Measurements from ENCODE around the gene ADGRA1. TPM values are rescaled to one million over a fixed set of nuclear protein-coding genes. Genes with fewer than 3 reads are reported as not detected.

The ADGRA1 gene
- total and polyA plus RNA-seq, 2 experiments from 2014 or later: not detected

GRCh38 chr10:133176546-133176945 is 88.8 kb downstream of the ADGRA1 start:
- Histone ChIP-seq H3K4me1 (ENCODE audit: insufficient read depth) (no peaks in the 10 kb centered on the region), H3K36me3 (ENCODE audit: low read depth) (no peaks in the 10 kb centered on the region), H3K4me2 (ENCODE audit: unreplicated experiment) (no peak overlapping the region), H4K20me1 (ENCODE audit: insufficient read depth) (no peaks in the 10 kb centered on the region), H3K27ac (no peak overlapping the region), H3K79me2 (ENCODE audit: insufficient read depth) (no peaks in the 10 kb centered on the region), H3K27me3 (replicated peaks; ENCODE audit: insufficient read depth) (0 out of 2 replicates have a peak, but pooled peaks cover 7% of the 10 kb centered on the region), H2AFZ (no peak overlapping the region), H3K4me3 (no peak overlapping the region), H3K9me2 (ENCODE audit: insufficient read depth) (no peaks in the 10 kb centered on the region), H3K9ac (no peak overlapping the region), H3K9me3 (ENCODE audit: low read depth) (no peaks in the 10 kb centered on the region), H3F3A (ENCODE audit: insufficient read depth) (peaks cover 8% of the 10 kb centered on the region)
- no peak for TF ChIP-seq EZH2 (IDR thresholded peaks at IDR 0.05; ENCODE audit: insufficient read depth, poor library complexity, severe bottlenecking)
- no peak for TF ChIP-seq EZH2phosphoT487 (IDR thresholded peaks at IDR 0.05; ENCODE audit: insufficient read depth, low read depth)
- no peak for DNase-seq
- in situ Hi-C loops (cut with MboI): no loop called here
- 63 to 67% methylated on average over 4 of the region's 4 CpGs for WGBS, 2 experiments (ENCODE audit: low coverage in 1 of 2, low lambda C conversion rate in 2 of 2, missing lambda C conversion rate in 2 of 2)

- 70 to 73% methylated on average over 12 of the region's 12 CpGs for WGBS, 2 experiments (ENCODE audit: low coverage in 1 of 2, low lambda C conversion rate in 2 of 2, missing lambda C conversion rate in 2 of 2)
- peaks cover 8% of the 10 kb centered on the region for H3F3A ChIP-seq (ENCODE audit: insufficient read depth)
- no peaks in the 10 kb centered on the region for H3K36me3 ChIP-seq (ENCODE audit: low read depth)
- no peak overlapping the region for H3K4me3 ChIP-seq
- no peak for DNase-seq
- no peak overlapping the region for H3K27ac ChIP-seq
- no peaks in the 10 kb centered on the region for H3K4me1 ChIP-seq (ENCODE audit: insufficient read depth)
- H3K9me3 ChIP-seq (ENCODE audit: low read depth): no peaks in the 10 kb centered on the region
- H2AFZ ChIP-seq: no peak overlapping the region
- 0 out of 2 replicates have a peak, but pooled peaks cover under 1% of the 10 kb centered on the region for H3K27me3 ChIP-seq (replicated peaks; ENCODE audit: insufficient read depth)
- H3K9ac ChIP-seq: no peak overlapping the region
- H3K4me2 ChIP-seq (ENCODE audit: unreplicated experiment): no peak overlapping the region
- H3K9me2 ChIP-seq (ENCODE audit: insufficient read depth): no peaks in the 10 kb centered on the region
- H3K79me2 ChIP-seq (ENCODE audit: insufficient read depth): no peaks in the 10 kb centered on the region
- TF ChIP-seq EZH2phosphoT487 (IDR thresholded peaks at IDR 0.05; ENCODE audit: insufficient read depth, low read depth) (no peak), EZH2 (IDR thresholded peaks at IDR 0.05; ENCODE audit: insufficient read depth, poor library complexity, severe bottlenecking) (no peak)
- in situ Hi-C loops (cut with MboI): no loop called here
- H4K20me1 ChIP-seq (ENCODE audit: insufficient read depth): no peaks in the 10 kb centered on the region
These were observed 89.8 kb downstream of the ADGRA1 start for GRCh38 chr10:133177380-133178157.

GRCh38 chr10:133178357-133179127 is 90.8 kb downstream of the ADGRA1 start:
- Histone ChIP-seq H3K4me3 (no peak overlapping the region), H3K4me2 (ENCODE audit: unreplicated experiment) (no peak overlapping the region), H3K4me1 (ENCODE audit: insufficient read depth) (no peaks in the 10 kb centered on the region), H3F3A (ENCODE audit: insufficient read depth) (peaks cover 8% of the 10 kb centered on the region), H4K20me1 (ENCODE audit: insufficient read depth) (no peaks in the 10 kb centered on the region), H3K9me2 (ENCODE audit: insufficient read depth) (no peaks in the 10 kb centered on the region), H3K9me3 (ENCODE audit: low read depth) (no peaks in the 10 kb centered on the region), H2AFZ (no peak overlapping the region), H3K36me3 (ENCODE audit: low read depth) (no peaks in the 10 kb centered on the region), H3K27ac (no peak overlapping the region), H3K79me2 (ENCODE audit: insufficient read depth) (no peaks in the 10 kb centered on the region), H3K9ac (no peak overlapping the region), H3K27me3 (replicated peaks; ENCODE audit: insufficient read depth) (no peaks in the 10 kb centered on the region)
- in situ Hi-C loops (cut with MboI): no loop called here
- 76 to 77% methylated on average over 29 of the region's 29 CpGs for WGBS, 2 experiments (ENCODE audit: low coverage in 1 of 2, low lambda C conversion rate in 2 of 2, missing lambda C conversion rate in 2 of 2)
- TF ChIP-seq EZH2phosphoT487 (IDR thresholded peaks at IDR 0.05; ENCODE audit: insufficient read depth, low read depth) (no peak), EZH2 (IDR thresholded peaks at IDR 0.05; ENCODE audit: insufficient read depth, poor library complexity, severe bottlenecking) (no peak)
- DNase-seq: no peak

DNA sequence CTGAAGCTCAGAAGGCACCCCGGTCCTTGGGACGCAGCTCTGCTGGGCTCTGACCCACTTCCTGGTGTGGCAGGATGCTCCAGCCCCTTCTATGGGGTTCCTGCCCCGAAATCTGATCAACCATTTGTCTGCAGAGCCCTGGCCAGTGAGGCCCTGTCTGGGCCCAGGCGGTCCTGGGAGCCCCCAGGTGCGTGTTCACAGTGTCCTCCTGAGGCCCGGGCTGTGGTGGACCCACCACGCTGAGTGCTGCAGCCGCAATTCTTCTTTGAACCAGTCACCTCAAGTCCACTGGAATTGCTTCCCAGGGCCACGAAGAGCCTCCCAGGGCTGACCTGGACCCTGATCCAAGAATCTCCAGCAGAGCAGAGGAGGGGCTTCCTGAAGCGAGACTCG is 91.4 kb downstream of the ADGRA1 start:
- Histone ChIP-seq H4K20me1 (ENCODE audit: insufficient read depth) (no peaks in the 10 kb centered on the region), H3K9me2 (ENCODE audit: insufficient read depth) (no peaks in the 10 kb centered on the region), H3K4me2 (ENCODE audit: unreplicated experiment) (no peak overlapping the region), H3K27ac (no peak overlapping the region), H3K79me2 (ENCODE audit: insufficient read depth) (no peaks in the 10 kb centered on the region), H3F3A (ENCODE audit: insufficient read depth) (peaks cover 8% of the 10 kb centered on the region), H3K9ac (no peak overlapping the region), H3K9me3 (ENCODE audit: low read depth) (no peaks in the 10 kb centered on the region), H3K4me1 (ENCODE audit: insufficient read depth) (no peaks in the 10 kb centered on the region), H3K27me3 (replicated peaks; ENCODE audit: insufficient read depth) (no peaks in the 10 kb centered on the region), H3K4me3 (no peak overlapping the region), H2AFZ (no peak overlapping the region), H3K36me3 (ENCODE audit: low read depth) (no peaks in the 10 kb centered on the region)
- in situ Hi-C loops (cut with MboI): no loop called here
- no peak for TF ChIP-seq EZH2phosphoT487 (IDR thresholded peaks at IDR 0.05; ENCODE audit: insufficient read depth, low read depth)
- TF ChIP-seq EZH2 (IDR thresholded peaks at IDR 0.05; ENCODE audit: insufficient read depth, poor library complexity, severe bottlenecking): no peak
- DNase-seq: no peak
- WGBS, 2 experiments (ENCODE audit: low coverage in 1 of 2, low lambda C conversion rate in 2 of 2, missing lambda C conversion rate in 2 of 2): 46 to 58% methylated on average over 10 to 11 of the region's 11 CpGs
